H9 (cell line): ENCODE results near the gene ZNF345. TPM values are rescaled to one million over a fixed set of nuclear protein-coding genes. Genes with fewer than 3 reads are reported as not detected.

Experiments used
- DNase-seq: peaks from one replicate; pipeline ENCODE4 v3.0.0-alpha.2; 2017
- H2AFZ ChIP-seq: one replicate; pipeline ENCODE4 v1.6.1; 2013; ENCODE audit warnings: mild to moderate bottlenecking, low read length, control low read depth, moderate library complexity
- H2AK5ac ChIP-seq: 2 replicates; pipeline ENCODE4 v1.6.1; 2013; ENCODE audit warnings: low read length, control low read depth, mixed read lengths; ENCODE audit not compliant: insufficient read length
- H2BK120ac ChIP-seq: one replicate; pipeline ENCODE4 v1.6.1; 2013; ENCODE audit warnings: low read depth, mild to moderate bottlenecking, low read length, control low read depth, inconsistent platforms; ENCODE audit not compliant: poor library complexity, severe bottlenecking
- H2BK12ac ChIP-seq: 2 replicates; pipeline ENCODE4 v1.6.1; 2013; ENCODE audit warnings: low read length, control low read depth, mixed read lengths, low read depth; ENCODE audit not compliant: insufficient read length
- H2BK15ac ChIP-seq: 2 replicates; pipeline ENCODE4 v1.6.1; 2013; ENCODE audit warnings: low read depth, low read length, control low read depth
- H2BK20ac ChIP-seq: one replicate; pipeline ENCODE4 v1.6.1; 2013; ENCODE audit warnings: low read depth, mild to moderate bottlenecking, low read length, control low read depth, inconsistent platforms; ENCODE audit not compliant: poor library complexity, severe bottlenecking
- H2BK5ac ChIP-seq: 2 replicates; pipeline ENCODE4 v1.6.1; 2013; ENCODE audit warnings: low read length, control low read depth, mixed read lengths; ENCODE audit not compliant: insufficient read length
- H3K14ac ChIP-seq: 2 replicates; pipeline ENCODE4 v1.6.1; 2013; ENCODE audit warnings: low read length, control low read depth; ENCODE audit not compliant: insufficient read depth
- H3K18ac ChIP-seq: 2 replicates; pipeline ENCODE4 v1.6.1; 2013; ENCODE audit warnings: low read depth, mild to moderate bottlenecking, mixed read lengths, low read length, control low read depth; ENCODE audit not compliant: insufficient read length
- H3K23ac ChIP-seq: 2 replicates; pipeline ENCODE4 v1.6.1; 2013; ENCODE audit warnings: low read length, control low read depth, mixed read lengths, low read depth; ENCODE audit not compliant: insufficient read length
- H3K23me2 ChIP-seq: 2 replicates; pipeline ENCODE4 v1.6.1; 2013; ENCODE audit warnings: low read depth, mild to moderate bottlenecking, mixed read lengths, low read length, control low read depth; ENCODE audit not compliant: insufficient read length, poor library complexity, severe bottlenecking
- H3K27ac ChIP-seq: 2 replicates; pipeline ENCODE4 v1.5.1; 2013; ENCODE audit warnings: low read length, control low read depth, mixed read lengths, low read depth; ENCODE audit not compliant: insufficient read length
- H3K27me3 ChIP-seq: 2 replicates; pipeline ENCODE4 v1.6.1; 2013; ENCODE audit warnings: low read length, control low read depth, inconsistent platforms; ENCODE audit not compliant: insufficient read depth
- H3K4ac ChIP-seq: 2 replicates; pipeline ENCODE4 v1.6.1; 2013; ENCODE audit warnings: low read depth, mild to moderate bottlenecking, control low read depth, inconsistent platforms, low read length, moderate library complexity
- H3K4me1 ChIP-seq: 2 replicates; pipeline ENCODE4 v1.6.1; 2013; ENCODE audit warnings: low read length, control low read depth, inconsistent platforms; ENCODE audit not compliant: insufficient read depth
- H3K4me2 ChIP-seq: 2 replicates; pipeline ENCODE4 v1.6.1; 2013; ENCODE audit warnings: low read length, control low read depth, mixed read lengths; ENCODE audit not compliant: insufficient read length, insufficient read depth
- H3K56ac ChIP-seq: 2 replicates; pipeline ENCODE4 v1.6.1; 2013; ENCODE audit warnings: low read depth, mild to moderate bottlenecking, mixed read lengths, low read length, control low read depth; ENCODE audit not compliant: insufficient read length
- H3K79me1 ChIP-seq: 2 replicates; pipeline ENCODE4 v1.6.1; 2013; ENCODE audit warnings: low read depth, mild to moderate bottlenecking, moderate library complexity, low read length, control low read depth, inconsistent platforms; ENCODE audit not compliant: insufficient read depth, poor library complexity, severe bottlenecking
- H3K79me2 ChIP-seq: 2 replicates; pipeline ENCODE4 v1.6.1; 2013; ENCODE audit warnings: low read length, control low read depth, inconsistent platforms; ENCODE audit not compliant: insufficient read depth
- H3K9ac ChIP-seq: 2 replicates; pipeline ENCODE4 v1.6.1; 2013; ENCODE audit warnings: low read length, control low read depth, mixed read lengths; ENCODE audit not compliant: insufficient read length; ENCODE audit errors: extremely low read depth
- H3K9me3 ChIP-seq: one replicate; pipeline ENCODE4 v1.6.1; 2013; ENCODE audit warnings: low read depth, low read length, inconsistent platforms; ENCODE audit not compliant: control insufficient read depth
- H3T11ph ChIP-seq: one replicate; pipeline ENCODE4 v1.6.1; 2013; ENCODE audit warnings: mild to moderate bottlenecking, low read length, control low read depth, inconsistent platforms
- H4K20me1 ChIP-seq: one replicate; pipeline ENCODE4 v1.6.1; 2013; ENCODE audit not compliant: control insufficient read depth, insufficient read length, insufficient read depth
- H4K5ac ChIP-seq: 2 replicates; pipeline ENCODE4 v1.6.1; 2013; ENCODE audit warnings: low read depth, mild to moderate bottlenecking, mixed read lengths, low read length, control low read depth; ENCODE audit not compliant: insufficient read length
- H4K8ac ChIP-seq: replicated peaks from 2 replicates; pipeline ENCODE4 v1.6.1; 2013; ENCODE audit warnings: low read length, control low read depth, mixed read lengths, low read depth; ENCODE audit not compliant: insufficient read length
- H4K91ac ChIP-seq: 2 replicates; pipeline ENCODE4 v1.6.1; 2013; ENCODE audit warnings: low read depth, mild to moderate bottlenecking, moderate library complexity, mixed read lengths, low read length, control low read depth; ENCODE audit not compliant: insufficient read length
- H3K27ac Mint-ChIP-seq, 3 experiments: 2 replicates in 2 of 3; 3 replicates in 1 of 3; pipeline ENCODE4 v1.8.0; 2020 to 2021; ENCODE audit warnings: mixed read lengths in 3 of 3, mild to moderate bottlenecking in 1 of 3, moderate library complexity in 1 of 3
- H3K27me3 Mint-ChIP-seq: 2 replicates; pipeline ENCODE4 v1.8.0; 2021; ENCODE audit warnings: low read depth, mild to moderate bottlenecking, moderate library complexity, mixed read lengths
- H3K36me3 Mint-ChIP-seq, 3 experiments: 2 replicates in 2 of 3; 3 replicates in 1 of 3; pipeline ENCODE4 v1.8.0; 2020 to 2021; ENCODE audit warnings: low read depth in 3 of 3, mixed read lengths in 3 of 3; ENCODE audit not compliant: insufficient read depth in 1 of 3
- H3K4me1 Mint-ChIP-seq, 2 experiments: 2 replicates each; pipeline ENCODE4 v1.8.0; 2020; ENCODE audit warnings: mixed read lengths in 2 of 2
- H3K4me3 Mint-ChIP-seq, 2 experiments: 2 replicates in 1 of 2; 3 replicates in 1 of 2; pipeline ENCODE4 v1.8.0; 2020 to 2021; ENCODE audit warnings: mild to moderate bottlenecking in 2 of 2, mixed read lengths in 2 of 2, moderate library complexity in 1 of 2
- H3K9me3 Mint-ChIP-seq, 2 experiments: 2 replicates in 1 of 2; 3 replicates in 1 of 2; pipeline ENCODE4 v1.8.0; 2020; ENCODE audit warnings: mild to moderate bottlenecking in 2 of 2, mixed read lengths in 2 of 2, moderate library complexity in 1 of 2
- CTCF ChIP-seq: fragments of 200-600 bp; sonication (generic); conservative IDR thresholded peaks from 3 replicates; pipeline ENCODE4 v1.8.0; 2021; ENCODE audit warnings: antibody characterized with exemption, mild to moderate bottlenecking
- WGBS: extraction: QIAGEN DNeasy Blood & Tissue Kit; methylation state at CpG from one replicate; pipeline ENCODE4 v1.1.7; 2013; ENCODE audit warnings: missing lambda C conversion rate, low lambda C conversion rate, mixed read lengths; ENCODE audit not compliant: insufficient read length; ENCODE audit errors: extremely low coverage; 5-methylcytosine and 5-hydroxymethylcytosine counted together
- total RNA-seq: library from RNA; stranded (reverse); gene quantifications from 2 replicates; pipeline ENCODE4 v1.2.1, GENCODE V29; 2021

ZNF345 gene
- total RNA-seq, 1 experiment from 2014 or later: 6.0 TPM

- H2BK5ac ChIP-seq: no peak overlapping the region
- H4K8ac ChIP-seq: no peak overlapping the region
- H2AK5ac ChIP-seq: no peak overlapping the region
- no peak overlapping the region for H2BK12ac ChIP-seq
- peaks cover 26% of the 10 kb centered on the region for H3K9me3 ChIP-seq
- H4K20me1 ChIP-seq: no peaks in the 10 kb centered on the region
- no peak overlapping the region for H3K14ac ChIP-seq
- no peak overlapping the region for H3K27ac ChIP-seq
- no peak overlapping the region for H3K4me3 Mint-ChIP-seq
- H3K36me3 Mint-ChIP-seq: peaks cover 62 to 74% (median 70%) of the 10 kb centered on the region in 3 experiments
- no peak for TF ChIP-seq CTCF
- no peak overlapping the region for H2BK15ac ChIP-seq
- no peaks in the 10 kb centered on the region for H3K27me3 Mint-ChIP-seq
- H3K56ac ChIP-seq: no peak overlapping the region
- no peak for DNase-seq
- no CpG with 5 or more reads among the region's 2 CpGs for WGBS
- no peaks in the 10 kb centered on the region for H3K4me1 Mint-ChIP-seq
- no peak overlapping the region for H3K18ac ChIP-seq
- no peak overlapping the region for H4K91ac ChIP-seq
- no peak overlapping the region for H2BK20ac ChIP-seq
- H3K27me3 ChIP-seq: no peaks in the 10 kb centered on the region
- H3K79me2 ChIP-seq: peaks cover 6% of the 10 kb centered on the region; the same call in 1 of the 2 replicates
- H3K23ac ChIP-seq: no peak overlapping the region
- peaks cover 59 to 71% of the 10 kb centered on the region in 2 experiments for H3K9me3 Mint-ChIP-seq
- H3K9ac ChIP-seq: no peak overlapping the region
- peaks cover 7% of the 10 kb centered on the region for H3K23me2 ChIP-seq
- no peaks in the 10 kb centered on the region for H3K4me1 ChIP-seq
- H3K27ac Mint-ChIP-seq: no peak overlapping the region
- H2BK120ac ChIP-seq: no peak overlapping the region
- no peak overlapping the region for H3T11ph ChIP-seq
- H3K79me1 ChIP-seq: no peaks in the 10 kb centered on the region
- no peak overlapping the region for H2AFZ ChIP-seq
- no peak overlapping the region for H3K4ac ChIP-seq
- no peak overlapping the region for H3K4me2 ChIP-seq
- no peak overlapping the region for H4K5ac ChIP-seq
These were observed 17.2 kb upstream of the ZNF345 start for GRCh38 chr19:36833430-36833829.
